ENCODE results near the gene SORBS1. TPM values are rescaled to one million over a fixed set of nuclear protein-coding genes. Genes with fewer than 3 reads are reported as not detected.
A peak's percentile ranks its signal among the peaks of the same experiment; 100 is the strongest.

SORBS1 gene
- total RNA-seq, 4 donors from 2014 or later, result 28.1 to 92.5 (median 41.7) TPM

DNA sequence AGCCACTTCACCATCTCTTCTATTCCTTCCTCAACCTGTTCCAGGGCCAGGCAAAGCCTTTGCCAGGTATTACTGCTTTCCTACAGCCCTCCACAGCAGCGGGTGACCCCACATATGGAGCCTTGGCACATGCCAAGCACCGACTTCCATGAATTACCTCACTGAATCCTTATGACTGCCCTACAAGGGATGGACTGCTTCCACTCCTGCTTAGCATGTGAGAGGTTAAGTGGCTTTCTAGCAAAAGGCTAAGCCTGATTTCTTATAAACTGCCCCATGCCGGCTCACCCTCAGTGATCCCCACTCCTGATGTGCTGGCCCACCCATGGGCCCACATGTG, 226.4 kb downstream of the SORBS1 start:
- no peaks in the 10 kb centered on the region for H3K9me3 ChIP-seq
- H3K27ac ChIP-seq, result peak overlapping the region; percentile 50
- peaks cover 15% of the 10 kb centered on the region for H3K4me1 ChIP-seq
- peaks cover 16% of the 10 kb centered on the region for H3K36me3 ChIP-seq
- DNase-seq (ENCODE audit: low spot score in 2 of 2), result no peak
- TF ChIP-seq POLR2AphosphoS5 (IDR thresholded peaks at IDR 0.05), result no peak
- TF ChIP-seq CTCF (IDR thresholded peaks at IDR 0.05), result no peak
- TF ChIP-seq POLR2A (IDR thresholded peaks at IDR 0.05), result no peak
- no peak for TF ChIP-seq EP300 (IDR thresholded peaks at IDR 0.05)
- no peaks in the 10 kb centered on the region for H3K27me3 ChIP-seq
- WGBS, result 82% methylated on average over 3 of the region's 3 CpGs
- H3K4me3 ChIP-seq, result no peak overlapping the region

DNA sequence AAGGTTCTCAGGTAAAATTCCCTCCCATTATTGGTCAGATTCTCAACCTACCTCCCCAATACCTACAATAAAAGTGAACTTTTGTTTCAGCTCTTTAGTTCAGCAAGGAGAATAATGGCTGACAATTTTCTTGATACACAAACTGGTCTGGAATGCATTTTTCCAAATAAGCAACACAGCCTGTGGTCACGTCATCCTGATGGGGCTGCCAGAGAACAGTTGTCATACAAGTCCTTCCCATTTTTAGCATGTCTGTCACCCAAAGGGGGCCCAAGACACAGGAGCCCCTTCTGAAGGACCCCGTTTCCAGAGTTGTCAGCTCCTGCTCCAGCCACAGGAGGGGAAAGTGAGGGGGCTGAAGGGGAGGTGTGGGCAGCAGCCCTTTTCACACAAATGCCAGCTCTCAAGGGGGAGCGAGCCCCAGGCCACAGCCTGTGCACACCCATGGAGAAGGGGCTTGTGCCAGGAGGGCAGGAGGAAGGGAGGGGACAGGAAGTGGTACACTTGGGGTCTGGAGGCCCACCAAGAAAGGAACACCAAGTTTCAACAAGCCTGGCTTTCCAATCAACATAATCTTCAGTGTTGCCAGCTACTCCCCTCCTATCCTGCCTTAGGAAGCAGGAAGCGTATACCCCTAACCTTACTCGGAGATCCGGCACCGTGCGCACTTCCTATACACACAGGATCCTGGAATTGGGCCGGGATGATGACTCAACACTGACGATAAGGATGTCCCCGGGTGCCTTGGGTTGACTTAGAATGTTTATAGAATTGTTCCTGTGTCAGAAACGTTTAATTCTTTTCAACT, 227.0 kb downstream of the SORBS1 start:
- Histone ChIP-seq H3K36me3 (peaks cover 15% of the 10 kb centered on the region), H3K27me3 (no peaks in the 10 kb centered on the region), H3K27ac (peak overlapping the region; percentile 50), H3K4me3 (no peak overlapping the region), H3K4me1 (peaks cover 15% of the 10 kb centered on the region), H3K9me3 (no peaks in the 10 kb centered on the region)
- DNase-seq (ENCODE audit: low spot score in 2 of 2), result peak in 1 of 2 donors; percentile 76
- TF ChIP-seq POLR2AphosphoS5 (IDR thresholded peaks at IDR 0.05) (no peak), POLR2A (IDR thresholded peaks at IDR 0.05) (no peak), EP300 (IDR thresholded peaks at IDR 0.05) (no peak), CTCF (IDR thresholded peaks at IDR 0.05) (no peak)
- WGBS, result 60% methylated on average over 12 of the region's 12 CpGs

DNA sequence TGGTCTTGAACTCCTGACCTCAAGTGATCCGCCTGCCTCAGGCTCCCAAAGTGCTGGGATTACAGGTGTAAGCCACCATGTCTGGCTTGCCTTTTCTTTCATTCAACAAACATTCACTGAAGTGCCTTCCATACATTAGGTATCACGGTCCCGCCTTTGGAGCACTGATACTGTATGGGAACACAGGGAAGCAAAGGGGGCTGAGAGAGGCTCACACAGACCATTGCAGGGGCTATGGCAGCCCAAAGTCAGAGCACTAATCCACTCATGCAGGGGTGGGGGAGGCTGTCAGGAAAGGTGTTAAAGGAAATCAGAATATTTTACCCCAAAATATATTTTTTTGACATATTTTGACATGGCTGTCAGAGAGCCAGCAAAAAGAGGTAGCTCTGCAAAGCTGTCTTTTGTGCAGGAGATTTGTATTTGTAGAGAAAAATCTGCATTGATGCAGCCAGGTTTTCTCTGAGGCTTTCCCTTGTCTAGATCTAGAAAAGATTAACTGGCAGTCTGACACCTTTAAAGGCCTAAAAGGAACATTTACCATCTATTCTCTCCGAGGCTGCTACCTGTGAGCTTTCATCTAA, 228.4 kb downstream of the SORBS1 start:
- Histone ChIP-seq H3K27me3 (no peaks in the 10 kb centered on the region), H3K27ac (no peak overlapping the region), H3K36me3 (peaks cover 5% of the 10 kb centered on the region), H3K9me3 (no peaks in the 10 kb centered on the region), H3K4me1 (peaks cover 15% of the 10 kb centered on the region), H3K4me3 (no peak overlapping the region)
- 96% methylated on average over 4 of the region's 4 CpGs for WGBS
- no peak for DNase-seq (ENCODE audit: low spot score in 2 of 2)
- TF ChIP-seq EP300 (IDR thresholded peaks at IDR 0.05) (no peak), CTCF (IDR thresholded peaks at IDR 0.05) (no peak), POLR2AphosphoS5 (IDR thresholded peaks at IDR 0.05) (no peak), POLR2A (IDR thresholded peaks at IDR 0.05) (no peak)

DNA sequence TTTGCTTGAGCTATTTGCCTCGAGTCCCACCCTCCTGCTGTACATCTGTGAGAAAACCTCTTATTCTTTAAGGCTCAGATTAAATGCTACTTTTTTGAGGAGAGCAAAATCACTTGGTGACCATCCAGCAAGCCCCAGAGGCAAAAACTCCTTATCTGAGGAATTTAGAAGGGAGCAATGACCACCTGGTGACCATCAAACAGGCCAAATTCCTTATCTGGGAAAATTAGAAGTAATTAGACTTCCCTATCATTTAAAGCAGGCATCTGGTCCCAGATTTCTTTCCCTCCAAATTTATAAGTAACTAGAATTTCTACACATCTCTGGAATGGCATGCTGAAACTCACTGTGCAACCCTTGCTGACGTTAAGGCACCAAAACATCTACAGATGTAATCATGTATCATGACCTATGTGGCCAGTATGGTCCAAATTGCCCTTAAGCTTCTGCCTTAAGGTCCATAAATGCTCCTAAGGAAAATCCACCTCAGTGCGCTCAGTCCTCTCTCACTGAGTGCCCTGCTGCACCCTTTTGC, 229.5 kb downstream of the SORBS1 start:
- Histone ChIP-seq H3K27ac (no peak overlapping the region), H3K9me3 (no peaks in the 10 kb centered on the region), H3K4me1 (peaks cover 15% of the 10 kb centered on the region), H3K36me3 (peaks cover 2% of the 10 kb centered on the region), H3K4me3 (no peak overlapping the region), H3K27me3 (no peaks in the 10 kb centered on the region)
- no peak for DNase-seq (ENCODE audit: low spot score in 2 of 2)
- TF ChIP-seq POLR2A (IDR thresholded peaks at IDR 0.05) (no peak), EP300 (IDR thresholded peaks at IDR 0.05) (no peak), POLR2AphosphoS5 (IDR thresholded peaks at IDR 0.05) (no peak), CTCF (IDR thresholded peaks at IDR 0.05) (no peak)
- WGBS, result 89% methylated on average over 3 of the region's 3 CpGs

DNA sequence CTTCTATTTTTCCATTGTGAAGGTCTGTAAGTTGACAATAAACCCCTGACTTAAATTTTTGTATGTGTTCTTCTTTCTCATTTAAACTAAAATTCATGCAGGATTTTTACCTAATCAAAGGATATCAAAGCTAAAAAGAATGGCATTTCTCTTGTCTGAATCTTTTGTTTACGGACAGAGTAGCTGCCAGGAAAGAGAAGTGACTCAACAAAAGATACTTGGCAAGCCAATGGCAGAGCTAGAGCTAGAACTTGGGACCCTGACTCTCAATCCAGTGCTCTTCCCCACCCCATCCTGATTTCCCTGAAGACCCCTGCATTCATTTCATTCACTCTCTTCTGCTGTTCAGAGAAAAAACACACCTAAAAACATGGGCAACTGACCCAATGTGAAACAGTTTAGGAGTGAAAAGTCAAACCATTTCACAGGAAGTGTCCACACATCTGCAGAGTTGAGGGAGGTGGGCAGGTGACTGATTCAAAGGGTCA, 230.2 kb downstream of the SORBS1 start:
- Histone ChIP-seq H3K4me1 (peaks cover 15% of the 10 kb centered on the region), H3K27ac (no peak overlapping the region), H3K4me3 (no peak overlapping the region), H3K9me3 (no peaks in the 10 kb centered on the region), H3K27me3 (no peaks in the 10 kb centered on the region), H3K36me3 (peaks cover 2% of the 10 kb centered on the region)
- WGBS, result 84% methylated on average over 1 of the region's 1 CpG
- TF ChIP-seq POLR2AphosphoS5 (IDR thresholded peaks at IDR 0.05), result no peak
- TF ChIP-seq EP300 (IDR thresholded peaks at IDR 0.05), result no peak
- no peak for TF ChIP-seq CTCF (IDR thresholded peaks at IDR 0.05)
- no peak for TF ChIP-seq POLR2A (IDR thresholded peaks at IDR 0.05)
- DNase-seq (ENCODE audit: low spot score in 2 of 2), result no peak

All from suprapubic skin (tissue), 4 donors.